GM12801 (cell line): ENCODE measurements around the gene NMT2.

ENCODE experiments used
- TF ChIP-seq, protein P1 (sequence below): IDR thresholded peaks from one replicate; pipeline ENCODE4 v1.5.1; 2011; ENCODE audit warnings: control low read depth; ENCODE audit not compliant: insufficient read length; ENCODE audit errors: extremely low read depth

Gene NMT2

DNA sequence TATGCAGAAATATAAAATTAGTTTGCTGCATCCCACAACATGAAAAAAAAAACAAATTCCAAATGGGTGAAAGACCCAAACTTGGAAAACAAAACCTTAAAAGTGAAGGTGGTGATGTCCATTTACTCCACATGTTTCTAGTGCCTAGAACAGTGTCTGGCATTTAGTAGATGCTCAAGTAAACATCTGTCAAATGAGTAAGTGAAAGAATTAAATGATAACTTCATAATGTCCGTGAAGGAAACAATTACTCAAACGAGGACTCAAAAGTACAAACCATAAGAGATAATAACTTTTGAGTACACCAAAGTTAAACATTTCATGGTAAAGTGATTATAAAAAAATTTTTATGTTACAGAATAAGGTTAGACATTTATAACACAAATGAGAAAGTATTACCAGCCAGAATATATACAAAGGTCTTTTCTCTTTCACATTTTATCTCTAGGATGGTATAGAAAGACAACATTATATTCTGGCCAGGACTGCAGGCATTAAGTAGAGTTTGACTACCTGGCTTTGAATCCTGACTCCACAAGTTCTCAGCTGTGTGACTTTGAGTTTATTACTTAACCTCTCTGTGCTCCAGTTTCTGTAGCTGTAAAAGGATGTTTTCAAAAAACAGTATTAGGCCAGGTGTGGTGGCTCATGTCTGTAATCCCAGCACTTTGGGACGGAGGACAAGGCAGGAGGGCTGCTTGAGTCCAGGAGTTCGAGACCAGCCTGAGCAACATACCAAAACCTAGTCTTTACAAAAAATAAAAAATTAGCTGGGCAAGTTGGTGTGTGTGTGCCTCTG is 20.7 kb downstream of the NMT2 start:
- TF ChIP-seq, protein P1, sequence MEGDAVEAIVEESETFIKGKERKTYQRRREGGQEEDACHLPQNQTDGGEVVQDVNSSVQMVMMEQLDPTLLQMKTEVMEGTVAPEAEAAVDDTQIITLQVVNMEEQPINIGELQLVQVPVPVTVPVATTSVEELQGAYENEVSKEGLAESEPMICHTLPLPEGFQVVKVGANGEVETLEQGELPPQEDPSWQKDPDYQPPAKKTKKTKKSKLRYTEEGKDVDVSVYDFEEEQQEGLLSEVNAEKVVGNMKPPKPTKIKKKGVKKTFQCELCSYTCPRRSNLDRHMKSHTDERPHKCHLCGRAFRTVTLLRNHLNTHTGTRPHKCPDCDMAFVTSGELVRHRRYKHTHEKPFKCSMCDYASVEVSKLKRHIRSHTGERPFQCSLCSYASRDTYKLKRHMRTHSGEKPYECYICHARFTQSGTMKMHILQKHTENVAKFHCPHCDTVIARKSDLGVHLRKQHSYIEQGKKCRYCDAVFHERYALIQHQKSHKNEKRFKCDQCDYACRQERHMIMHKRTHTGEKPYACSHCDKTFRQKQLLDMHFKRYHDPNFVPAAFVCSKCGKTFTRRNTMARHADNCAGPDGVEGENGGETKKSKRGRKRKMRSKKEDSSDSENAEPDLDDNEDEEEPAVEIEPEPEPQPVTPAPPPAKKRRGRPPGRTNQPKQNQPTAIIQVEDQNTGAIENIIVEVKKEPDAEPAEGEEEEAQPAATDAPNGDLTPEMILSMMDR: no peak

DNA sequence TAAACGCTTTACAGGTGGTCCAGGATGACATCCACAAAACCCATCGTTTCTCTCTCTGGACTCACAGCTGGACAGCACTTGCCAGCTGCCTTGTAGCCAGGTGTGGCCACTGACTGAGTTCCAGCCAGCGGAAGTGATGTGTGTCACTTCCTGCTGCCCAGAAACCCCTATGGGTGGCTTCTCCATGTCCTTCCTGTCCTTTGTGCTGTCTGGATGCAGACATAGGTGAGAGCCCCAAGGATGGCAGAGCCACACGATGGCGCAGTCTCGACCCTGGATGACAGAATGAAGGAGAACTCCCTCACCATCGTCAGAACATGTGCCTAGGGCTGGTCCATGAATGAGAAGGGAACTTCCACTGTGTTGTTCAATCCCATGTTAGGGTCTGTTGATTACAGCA is 22.1 kb downstream of the NMT2 start:
- TF ChIP-seq, protein P1: no peak

DNA sequence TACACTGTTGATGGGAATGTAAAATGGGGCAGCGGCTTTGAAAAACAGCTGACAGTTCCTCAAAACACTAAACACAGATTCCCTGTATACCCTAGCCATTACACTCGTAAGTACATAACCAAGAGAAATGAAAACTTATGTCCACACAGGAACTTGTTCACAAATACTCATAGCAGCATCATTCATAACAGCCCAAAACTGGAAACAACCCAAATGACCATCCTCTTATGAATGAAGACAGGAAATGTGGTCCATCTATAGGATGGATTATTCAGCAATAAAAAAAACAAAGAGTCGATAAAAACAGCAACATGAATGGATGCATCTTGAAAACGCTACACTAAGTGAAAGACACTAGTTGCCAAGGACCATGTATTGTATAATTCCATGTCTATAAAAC is 23.7 kb downstream of the NMT2 start:
- TF ChIP-seq, protein P1: no peak

DNA sequence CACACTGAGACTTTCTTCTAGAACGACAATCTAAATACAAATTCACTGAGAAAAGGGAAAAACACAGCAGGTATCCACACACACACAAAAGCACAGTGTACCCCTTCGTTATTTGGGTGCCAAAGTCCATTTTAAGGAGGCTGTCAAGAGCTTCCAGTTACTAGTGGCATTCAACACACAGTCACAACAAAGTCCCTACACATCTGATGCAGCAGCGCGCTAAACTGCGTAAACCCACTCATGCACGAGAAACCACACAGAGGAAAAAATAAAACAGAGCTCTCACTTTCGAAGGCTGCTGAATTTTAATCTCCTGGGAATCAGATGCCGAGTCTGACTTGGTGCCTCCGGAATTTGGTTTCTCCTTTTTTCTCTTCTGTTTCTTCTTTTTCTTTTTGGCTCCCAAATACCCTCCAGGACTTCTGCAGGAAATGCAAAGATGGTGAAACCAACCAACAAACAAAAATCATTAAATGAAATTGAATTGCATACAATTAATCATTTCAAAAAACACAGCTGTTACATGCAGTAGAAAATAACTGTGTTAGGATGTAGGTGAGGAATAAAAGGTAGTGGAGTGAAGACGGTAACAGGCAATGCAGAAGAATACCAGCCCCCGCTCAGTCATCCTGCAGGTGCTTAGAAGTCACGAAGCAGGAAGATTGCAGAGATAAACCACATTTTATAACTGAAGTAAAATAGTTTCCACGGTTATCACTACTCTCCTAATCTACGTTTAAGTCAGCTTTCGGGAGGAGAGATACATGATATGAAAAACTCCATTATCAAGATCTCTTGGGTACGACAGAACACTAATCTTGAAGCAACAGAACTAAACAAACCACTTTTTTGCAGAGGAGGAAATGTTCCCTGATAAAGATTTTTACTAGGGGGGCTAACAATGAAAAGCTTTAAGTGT is 27.1 kb downstream of the NMT2 start:
- TF ChIP-seq, protein P1: no peak

DNA sequence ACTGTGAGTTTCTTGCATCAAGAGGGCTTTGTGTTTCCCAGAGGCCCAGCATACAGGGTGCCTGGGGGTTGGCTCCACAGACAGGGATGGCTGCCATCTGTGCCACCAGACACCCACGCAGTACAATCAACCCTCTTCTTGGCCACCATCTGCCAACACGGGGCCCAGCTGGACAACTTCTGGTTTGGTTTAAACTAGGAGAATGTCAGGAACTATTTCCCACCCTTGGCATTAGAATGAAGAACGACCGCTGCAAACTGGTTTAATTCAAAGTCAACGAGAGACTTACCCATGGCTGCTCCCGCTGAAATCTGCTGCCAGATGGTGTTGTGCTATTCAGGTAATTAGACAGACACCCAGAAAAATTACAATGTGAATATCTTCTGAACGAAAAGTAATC is 27.8 kb downstream of the NMT2 start:
- TF ChIP-seq, protein P1: no peak

DNA sequence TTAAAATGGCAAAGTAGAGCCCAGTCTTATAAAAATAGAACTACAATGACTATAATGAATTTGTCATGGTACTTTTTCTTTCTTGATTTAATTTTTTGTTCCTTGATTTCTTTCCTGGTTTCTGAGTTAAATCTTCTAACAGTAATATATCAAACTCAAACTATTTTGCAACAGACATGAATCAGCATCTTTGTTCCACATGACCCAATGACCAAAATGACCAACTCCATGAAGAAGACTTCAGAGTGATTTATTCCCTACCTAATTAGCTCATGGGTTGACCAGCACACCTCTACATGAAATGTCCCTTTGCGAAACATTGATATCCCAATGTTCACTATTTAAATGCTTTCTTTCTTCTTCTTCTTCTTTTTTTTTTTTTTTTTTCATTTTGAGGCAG is 30.9 kb downstream of the NMT2 start:
- TF ChIP-seq, protein P1: no peak

DNA sequence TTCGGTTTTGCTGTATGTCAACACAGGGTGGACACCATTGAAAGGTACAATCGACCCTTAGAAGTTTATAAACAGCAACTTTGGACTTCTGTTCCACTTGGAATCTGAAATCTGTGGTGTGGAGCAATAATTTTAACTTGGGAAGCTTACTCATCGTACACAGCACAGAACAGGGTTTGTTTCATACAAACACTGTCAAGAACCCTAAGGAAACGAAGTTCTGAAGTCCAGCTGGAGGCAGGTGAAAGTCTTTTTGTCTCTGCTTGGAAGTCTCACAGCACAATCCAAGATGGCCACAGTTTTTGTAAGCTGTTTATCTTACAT is 31.5 kb downstream of the NMT2 start:
- TF ChIP-seq, protein P1: no peak
